Measurements from ENCODE around the gene OR2G6.
"Not testable (repeated sequence)": the region's sequence is repeated elsewhere in the genome, so short reads cannot be mapped to it uniquely, and the experiment has no call there.

Gene OR2G6

GRCh38 chr1:248507773-248508172 is at the start of gene OR2G6:
Gene OR2G6, plus strand, starts transcription at chr1:248508073. Its CDS starts 13,574 bp downstream, at chr1:248521647.
- not testable (repeated sequence) for DNase-seq

GRCh38 chr1:248459117-248459516 is 48.8 kb upstream of the OR2G6 start:
- DNase-seq, result not testable (repeated sequence)

DNA sequence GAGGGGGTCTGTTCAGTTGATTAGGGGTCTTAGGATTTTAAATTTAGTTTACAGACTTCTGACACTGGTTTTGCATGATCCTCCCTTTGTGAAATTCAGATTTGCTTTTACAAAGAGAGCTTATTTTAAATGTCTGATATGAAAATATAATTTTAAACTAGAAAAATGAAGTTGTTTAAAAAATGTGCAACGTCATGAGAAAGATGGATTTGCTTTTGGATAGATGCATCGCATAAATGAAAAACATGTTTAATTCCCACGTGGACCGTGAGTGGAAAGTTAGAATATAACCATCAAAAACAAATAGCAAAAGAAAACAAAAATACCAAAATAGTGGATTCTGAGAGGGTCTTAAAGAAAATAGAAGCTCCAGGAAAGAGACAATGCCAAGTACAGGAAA is 36.7 kb upstream of the OR2G6 start:
- DNase-seq, result no peak

DNA sequence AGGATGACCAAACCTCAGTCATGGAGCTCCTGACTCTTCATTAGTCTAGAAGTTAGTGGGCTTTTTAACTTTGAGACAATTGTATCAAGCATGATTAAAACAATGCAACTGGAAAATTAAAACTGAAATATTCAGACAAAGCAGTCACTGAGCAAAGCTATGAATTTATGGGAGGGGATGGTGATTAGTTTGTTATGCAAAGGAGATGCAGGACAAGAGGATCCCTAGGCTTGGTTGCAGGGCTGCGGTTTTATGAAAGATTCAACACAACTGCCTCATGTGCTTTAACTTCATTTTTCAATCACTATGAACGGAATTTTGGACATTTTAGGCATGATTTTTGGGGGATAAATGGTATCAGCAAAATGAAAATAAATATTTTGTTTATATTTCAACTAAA is 35.8 kb upstream of the OR2G6 start:
- DNase-seq, result not testable (repeated sequence)

GRCh38 chr1:248473051-248473450 is 34.8 kb upstream of the OR2G6 start, which contains the start of gene OR2T3:
Gene OR2T3, plus strand, starts transcription at chr1:248473351. Its CDS starts 0 bp downstream, at chr1:248473351.
- DNase-seq, result not testable (repeated sequence)

GRCh38 chr1:248475660-248476059 is 32.2 kb upstream of the OR2G6 start:
- not testable (repeated sequence) for DNase-seq

DNA sequence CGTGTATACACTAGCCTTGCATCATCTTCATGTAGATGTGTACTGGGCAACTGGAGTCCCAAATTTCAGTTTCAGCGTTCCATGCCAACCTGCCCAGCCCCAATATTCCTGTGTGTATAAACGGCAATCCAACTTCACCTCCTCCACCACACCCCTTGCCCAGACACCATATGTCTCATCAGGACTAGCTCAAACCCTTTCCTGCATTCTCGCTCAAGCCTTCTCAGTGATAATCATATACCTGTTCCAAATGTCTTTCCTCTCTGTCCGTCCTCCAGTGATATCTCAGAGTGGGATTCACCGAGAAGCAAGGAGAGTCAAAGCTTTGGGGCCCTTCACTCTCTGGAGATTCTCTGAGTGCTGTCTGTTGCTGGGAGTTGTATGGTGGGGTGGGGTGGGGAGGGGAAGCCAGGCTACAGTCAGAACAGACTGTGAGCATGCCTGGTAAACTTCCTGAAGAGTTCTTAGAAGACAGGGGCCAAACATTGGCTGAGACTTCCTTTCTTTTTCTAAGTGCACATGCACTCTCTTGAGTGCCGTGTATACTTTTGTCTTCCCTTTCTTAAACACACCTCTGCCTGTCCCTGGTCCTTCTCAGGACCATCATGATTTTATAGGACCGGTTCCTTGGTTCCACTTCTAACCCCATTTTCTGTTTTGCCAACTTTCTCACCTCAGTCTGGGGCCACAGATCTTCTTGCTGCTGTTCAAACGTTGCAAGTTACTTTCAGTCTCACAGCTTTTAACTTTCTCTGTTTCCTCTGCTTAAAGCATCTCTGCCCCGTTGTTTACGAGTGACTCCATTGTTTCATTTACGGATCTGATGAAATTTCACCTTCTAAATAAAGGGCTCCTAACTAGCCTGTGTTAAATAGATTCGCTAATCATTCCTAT is 25.9 kb upstream of the OR2G6 start:
- DNase-seq, result peak; percentile 13

DNA sequence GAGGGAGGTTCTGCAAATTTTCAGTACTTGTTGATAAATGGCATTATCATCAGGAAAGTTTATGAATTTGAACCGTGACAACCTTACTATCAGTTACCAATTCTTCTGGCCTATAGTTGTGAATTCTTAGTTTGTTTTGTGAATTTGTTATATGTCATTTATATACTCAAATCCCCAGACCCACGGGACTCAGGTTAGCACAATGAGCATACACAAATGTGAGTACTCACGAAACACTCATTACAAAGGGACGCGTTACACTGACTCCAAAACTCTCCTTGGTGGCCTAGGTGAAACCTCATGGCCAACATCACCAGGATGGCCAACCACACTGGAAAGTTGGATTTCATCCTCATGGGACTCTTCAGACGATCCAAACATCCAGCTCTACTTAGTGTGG is 19.6 kb upstream of the OR2G6 start, which contains the start of gene OR2T5:
OR2T5 (plus strand) TSS at position 301 of the 400 bp plus-strand sequence; CDS start at position 301, 0 bp downstream.
- DNase-seq, result not testable (repeated sequence)

DNA sequence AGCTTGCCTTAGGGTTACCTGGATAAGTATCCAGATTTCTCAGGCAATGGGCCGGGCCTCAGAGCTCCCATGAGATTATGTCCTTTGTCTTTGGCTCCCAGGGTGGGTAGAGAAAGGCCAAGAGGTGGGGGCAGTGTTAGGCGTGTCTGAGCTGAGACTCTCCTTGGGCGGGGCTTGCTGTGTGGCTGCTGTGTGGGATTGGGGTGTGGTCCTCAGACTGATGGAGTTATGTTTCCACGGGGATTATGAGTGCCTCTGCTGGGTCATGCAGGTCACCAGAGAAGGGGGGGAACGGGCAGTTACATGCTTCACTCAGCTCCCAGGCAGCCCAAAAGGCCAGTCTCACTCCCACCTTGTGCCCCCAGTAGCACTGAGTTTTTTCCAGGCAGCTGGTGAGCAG is 11.2 kb upstream of the OR2G6 start:
- not testable (repeated sequence) for DNase-seq

GRCh38 chr1:248500305-248501035 is 7.4 kb upstream of the OR2G6 start:
- peak; percentile 20 for DNase-seq

DNA sequence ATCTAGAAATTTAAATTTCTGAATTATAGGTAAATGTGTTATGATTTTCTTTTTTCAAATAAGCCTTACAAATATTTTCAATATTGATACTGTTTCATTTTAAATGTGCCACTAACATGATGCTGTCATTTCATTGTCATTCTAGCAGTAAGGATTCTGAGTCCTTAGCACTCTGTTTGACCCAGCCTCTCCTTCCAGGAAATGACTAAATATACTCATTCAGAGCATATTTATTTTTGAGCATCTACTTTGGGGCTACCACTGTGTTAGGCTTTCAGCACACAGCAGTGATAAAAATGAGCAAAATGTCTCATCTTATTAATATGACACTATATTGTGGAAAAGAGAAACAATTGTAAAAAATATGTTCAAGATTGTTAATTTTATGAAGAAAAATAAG is 2.3 kb downstream of the OR2G6 start:
- DNase-seq, result not testable (repeated sequence)

- DNase-seq, result no peak
Measured at GRCh38 chr1:248521856-248522255, 14.0 kb downstream of the OR2G6 start.

DNA sequence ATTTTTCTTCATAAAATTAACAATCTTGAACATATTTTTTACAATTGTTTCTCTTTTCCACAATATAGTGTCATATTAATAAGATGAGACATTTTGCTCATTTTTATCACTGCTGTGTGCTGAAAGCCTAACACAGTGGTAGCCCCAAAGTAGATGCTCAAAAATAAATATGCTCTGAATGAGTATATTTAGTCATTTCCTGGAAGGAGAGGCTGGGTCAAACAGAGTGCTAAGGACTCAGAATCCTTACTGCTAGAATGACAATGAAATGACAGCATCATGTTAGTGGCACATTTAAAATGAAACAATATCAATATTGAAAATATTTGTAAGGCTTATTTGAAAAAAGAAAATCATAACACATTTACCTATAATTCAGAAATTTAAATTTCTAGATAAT is 29.6 kb downstream of the OR2G6 start:
- not testable (repeated sequence) for DNase-seq

GRCh38 chr1:248547383-248547782 is 39.5 kb downstream of the OR2G6 start:
- not testable (repeated sequence) for DNase-seq

GRCh38 chr1:248551027-248551426 is 43.2 kb downstream of the OR2G6 start:
- DNase-seq, result not testable (repeated sequence)

GRCh38 chr1:248562672-248563071 is 54.8 kb downstream of the OR2G6 start, which contains the start of gene OR2T29:
Gene OR2T29, minus strand, starts transcription at chr1:248562772. Its CDS starts 3,281 bp downstream, at chr1:248559491.
- DNase-seq, result not testable (repeated sequence)

DNA sequence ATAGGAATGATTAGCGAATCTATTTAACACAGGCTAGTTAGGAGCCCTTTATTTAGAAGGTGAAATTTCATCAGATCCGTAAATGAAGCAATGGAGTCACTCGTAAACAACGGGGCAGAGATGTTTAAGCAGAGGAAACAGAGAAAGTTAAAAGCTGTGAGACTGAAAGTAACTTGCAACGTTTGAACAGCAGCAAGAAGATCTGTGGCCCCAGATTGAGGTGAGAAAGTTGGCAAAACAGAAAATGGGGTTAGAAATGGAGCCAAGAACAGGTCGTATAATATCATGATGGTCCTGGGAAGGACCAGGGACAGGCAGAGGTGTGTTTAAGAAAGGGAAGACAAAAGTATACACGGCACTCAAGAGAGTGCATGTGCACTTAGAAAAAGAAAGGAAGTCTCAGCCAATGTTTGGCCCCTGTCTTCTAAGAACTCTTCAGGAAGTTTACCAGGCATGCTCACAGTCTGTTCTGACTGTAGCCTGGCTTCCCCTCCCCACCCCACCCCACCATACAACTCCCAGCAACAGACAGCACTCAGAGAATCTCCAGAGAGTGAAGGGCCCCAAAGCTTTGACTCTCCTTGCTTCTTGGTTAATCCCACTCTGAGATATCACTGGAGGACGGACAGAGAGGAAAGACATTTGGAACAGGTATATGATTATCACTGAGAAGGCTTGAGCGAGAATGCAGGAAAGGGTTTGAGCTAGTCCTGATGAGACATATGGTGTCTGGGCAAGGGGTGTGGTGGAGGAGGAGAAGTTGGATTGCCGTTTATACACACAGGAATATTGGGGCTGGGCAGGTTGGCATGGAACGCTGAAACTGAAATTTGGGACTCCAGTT is 57.9 kb downstream of the OR2G6 start:
- peak; percentile 0 for DNase-seq

DNA sequence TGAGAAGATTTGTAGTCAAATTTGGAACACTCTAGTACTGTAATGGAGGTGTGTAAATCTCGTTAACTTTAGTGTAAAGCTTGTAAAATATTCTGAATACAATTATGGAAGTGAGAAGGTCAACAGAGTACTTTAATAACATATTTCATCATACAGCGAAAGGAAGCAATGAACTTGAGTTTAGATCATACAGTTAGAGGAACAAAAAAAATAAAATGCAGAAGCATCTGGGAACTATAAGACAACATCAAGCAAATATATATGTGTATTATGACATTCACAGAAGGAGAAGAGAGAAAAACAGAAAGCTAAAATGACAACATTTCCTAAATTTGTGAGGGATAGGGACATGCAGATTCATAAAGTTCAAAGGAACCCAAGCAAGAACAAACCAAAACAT is 61.2 kb downstream of the OR2G6 start:
- DNase-seq, result peak; percentile 1

GRCh38 chr1:248570811-248571210 is 62.9 kb downstream of the OR2G6 start:
- DNase-seq, result peak; percentile 8

- not testable (repeated sequence) for DNase-seq
Measured at GRCh38 chr1:248572049-248572448, 64.2 kb downstream of the OR2G6 start.

DNA sequence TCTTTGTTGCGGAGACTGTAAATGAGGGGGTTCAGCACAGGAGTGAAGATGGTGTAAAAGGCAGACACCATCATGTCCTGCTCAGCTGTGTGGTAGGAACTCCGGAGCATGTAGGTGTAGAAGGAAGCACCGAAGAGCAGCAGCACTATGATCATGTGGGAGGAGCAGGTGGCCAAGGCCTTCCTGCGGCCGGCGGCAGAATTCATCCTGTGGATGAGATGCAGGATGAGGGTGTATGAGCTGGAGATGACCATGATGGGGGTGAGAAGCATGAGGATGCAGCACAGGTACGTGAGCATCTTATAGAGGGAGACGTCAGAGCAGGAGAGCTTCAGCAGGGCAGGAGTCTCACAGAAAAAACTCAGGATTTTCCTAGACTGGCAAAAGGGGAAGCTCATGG is 66.0 kb downstream of the OR2G6 start:
- DNase-seq, result not testable (repeated sequence)

DNA sequence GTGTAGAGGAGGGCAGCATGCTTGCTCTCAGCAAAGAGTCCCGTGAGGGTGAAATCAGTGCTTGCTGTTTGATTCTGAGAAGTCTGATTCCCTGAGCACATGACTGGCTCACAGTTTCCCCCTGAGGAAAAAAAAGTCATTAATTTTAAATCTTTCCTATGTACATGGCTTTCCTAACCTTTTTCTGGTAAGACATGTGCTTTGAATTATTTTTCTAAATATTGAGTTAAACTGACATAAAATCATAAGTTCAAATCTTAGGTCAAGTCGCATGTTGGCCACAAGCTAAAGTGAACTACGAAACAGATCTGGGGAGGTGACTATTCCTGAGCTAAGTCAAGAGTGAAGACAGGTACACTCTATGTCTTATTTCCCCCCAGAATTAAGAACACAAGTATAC is 66.8 kb downstream of the OR2G6 start, which contains the start of gene OR2T34:
OR2T34 (minus strand) TSS at position 101 of the 400 bp plus-strand sequence; CDS start at position 101, 0 bp downstream.
- not testable (repeated sequence) for DNase-seq

All from hematopoietic multipotent progenitor cell treated with erythropoietin and hydrocortisone succinate and interleukin-3 and kit ligand, for 4 days (in vitro differentiated cells).